ENCODE measurements around the gene SLF2. TPM values are rescaled to one million over a fixed set of nuclear protein-coding genes. Genes with fewer than 3 reads are reported as not detected.

SLF2 gene
- total and polyA plus RNA-seq, 9 of the 15 experiments (the other 6 are each of a cell fraction or from before 2014, with no cell fraction given), result 1.7 to 18.4 (median 7.8) TPM

DNA sequence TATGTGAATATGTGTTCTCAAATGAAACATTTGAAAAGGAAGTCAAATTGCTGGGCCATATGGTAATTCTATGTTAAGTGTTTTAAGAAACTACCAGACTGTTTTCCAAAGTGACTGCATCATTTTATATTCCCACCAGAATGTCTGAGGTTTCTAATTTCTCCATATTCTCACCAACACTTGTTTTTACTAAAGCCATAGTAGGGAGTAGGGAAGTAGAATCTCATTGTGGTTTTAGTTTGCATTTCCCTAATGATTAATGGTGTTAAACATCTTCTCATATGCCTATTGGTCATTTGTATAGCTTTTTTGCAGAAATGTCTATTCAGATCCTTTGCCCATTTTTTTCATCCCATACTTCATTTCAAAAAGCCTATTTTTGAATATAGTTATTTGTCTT lies 47.5 kb downstream of the SLF2 start:
- Histone ChIP-seq H4K20me1 (replicated peaks; ENCODE audit: control insufficient read depth, insufficient read depth, low read length) (no peaks in the 10 kb centered on the region), H3K27me3 (ENCODE audit: control insufficient read depth in 2 of 2, insufficient read depth in 2 of 2, low read length in 2 of 2) (no peaks in the 10 kb centered on the region), H3K27ac (ENCODE audit: extremely low read depth, low read depth, low read length) (no peak overlapping the region), H3K4me1 (replicated peaks in 1 of 2; ENCODE audit: control insufficient read depth in 2 of 2, insufficient read depth in 2 of 2, low read length in 2 of 2) (no peaks in the 10 kb centered on the region), H3K79me2 (ENCODE audit: control insufficient read depth, insufficient read depth, low read length) (no peaks in the 10 kb centered on the region), H3K9me3 (replicated peaks; ENCODE audit: control insufficient read depth, insufficient read depth, low read depth, low read length) (no peaks in the 10 kb centered on the region), H3K9me1 (ENCODE audit: control insufficient read depth, insufficient read depth, low read length) (no peaks in the 10 kb centered on the region), H3K4me3 (no peak overlapping the region), H3K36me3 (ENCODE audit: control insufficient read depth, insufficient read depth, low read length) (peaks cover 53% of the 10 kb centered on the region; the same call in 1 of the 3 replicates), H3K9ac (ENCODE audit: insufficient read depth in 1 of 2, low read depth in 2 of 2, low read length in 2 of 2) (no peak overlapping the region), H3K4me2 (ENCODE audit: insufficient read depth, low read length) (no peak overlapping the region), H2AFZ (ENCODE audit: low read depth, low read length) (no peak overlapping the region)
- POLR2A ChIA-PET, result no interaction called here
- FAIRE-seq (no peak), ATAC-seq (no peak), DNase-seq (ENCODE audit: extremely low read depth in 1 of 4, low spot score in 3 of 4) (no peak)
- in situ Hi-C loops (cut with MboI) (no loop called here), intact Hi-C loops (cut with micrococcal nuclease) (no loop called here)
- no TSS peak for BruUV-seq (replicated peaks)
- TF ChIP-seq, protein P1, sequence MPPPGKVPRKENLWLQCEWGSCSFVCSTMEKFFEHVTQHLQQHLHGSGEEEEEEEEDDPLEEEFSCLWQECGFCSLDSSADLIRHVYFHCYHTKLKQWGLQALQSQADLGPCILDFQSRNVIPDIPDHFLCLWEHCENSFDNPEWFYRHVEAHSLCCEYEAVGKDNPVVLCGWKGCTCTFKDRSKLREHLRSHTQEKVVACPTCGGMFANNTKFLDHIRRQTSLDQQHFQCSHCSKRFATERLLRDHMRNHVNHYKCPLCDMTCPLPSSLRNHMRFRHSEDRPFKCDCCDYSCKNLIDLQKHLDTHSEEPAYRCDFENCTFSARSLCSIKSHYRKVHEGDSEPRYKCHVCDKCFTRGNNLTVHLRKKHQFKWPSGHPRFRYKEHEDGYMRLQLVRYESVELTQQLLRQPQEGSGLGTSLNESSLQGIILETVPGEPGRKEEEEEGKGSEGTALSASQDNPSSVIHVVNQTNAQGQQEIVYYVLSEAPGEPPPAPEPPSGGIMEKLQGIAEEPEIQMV (tag; conservative IDR thresholded peaks at IDR 0.05; ENCODE audit: low read depth), result no peak
- no peak for TF ChIP-seq GTF2F1 (IDR thresholded peaks at IDR 0.05; ENCODE audit: low read depth, low read length)
- TF ChIP-seq, protein P2, sequence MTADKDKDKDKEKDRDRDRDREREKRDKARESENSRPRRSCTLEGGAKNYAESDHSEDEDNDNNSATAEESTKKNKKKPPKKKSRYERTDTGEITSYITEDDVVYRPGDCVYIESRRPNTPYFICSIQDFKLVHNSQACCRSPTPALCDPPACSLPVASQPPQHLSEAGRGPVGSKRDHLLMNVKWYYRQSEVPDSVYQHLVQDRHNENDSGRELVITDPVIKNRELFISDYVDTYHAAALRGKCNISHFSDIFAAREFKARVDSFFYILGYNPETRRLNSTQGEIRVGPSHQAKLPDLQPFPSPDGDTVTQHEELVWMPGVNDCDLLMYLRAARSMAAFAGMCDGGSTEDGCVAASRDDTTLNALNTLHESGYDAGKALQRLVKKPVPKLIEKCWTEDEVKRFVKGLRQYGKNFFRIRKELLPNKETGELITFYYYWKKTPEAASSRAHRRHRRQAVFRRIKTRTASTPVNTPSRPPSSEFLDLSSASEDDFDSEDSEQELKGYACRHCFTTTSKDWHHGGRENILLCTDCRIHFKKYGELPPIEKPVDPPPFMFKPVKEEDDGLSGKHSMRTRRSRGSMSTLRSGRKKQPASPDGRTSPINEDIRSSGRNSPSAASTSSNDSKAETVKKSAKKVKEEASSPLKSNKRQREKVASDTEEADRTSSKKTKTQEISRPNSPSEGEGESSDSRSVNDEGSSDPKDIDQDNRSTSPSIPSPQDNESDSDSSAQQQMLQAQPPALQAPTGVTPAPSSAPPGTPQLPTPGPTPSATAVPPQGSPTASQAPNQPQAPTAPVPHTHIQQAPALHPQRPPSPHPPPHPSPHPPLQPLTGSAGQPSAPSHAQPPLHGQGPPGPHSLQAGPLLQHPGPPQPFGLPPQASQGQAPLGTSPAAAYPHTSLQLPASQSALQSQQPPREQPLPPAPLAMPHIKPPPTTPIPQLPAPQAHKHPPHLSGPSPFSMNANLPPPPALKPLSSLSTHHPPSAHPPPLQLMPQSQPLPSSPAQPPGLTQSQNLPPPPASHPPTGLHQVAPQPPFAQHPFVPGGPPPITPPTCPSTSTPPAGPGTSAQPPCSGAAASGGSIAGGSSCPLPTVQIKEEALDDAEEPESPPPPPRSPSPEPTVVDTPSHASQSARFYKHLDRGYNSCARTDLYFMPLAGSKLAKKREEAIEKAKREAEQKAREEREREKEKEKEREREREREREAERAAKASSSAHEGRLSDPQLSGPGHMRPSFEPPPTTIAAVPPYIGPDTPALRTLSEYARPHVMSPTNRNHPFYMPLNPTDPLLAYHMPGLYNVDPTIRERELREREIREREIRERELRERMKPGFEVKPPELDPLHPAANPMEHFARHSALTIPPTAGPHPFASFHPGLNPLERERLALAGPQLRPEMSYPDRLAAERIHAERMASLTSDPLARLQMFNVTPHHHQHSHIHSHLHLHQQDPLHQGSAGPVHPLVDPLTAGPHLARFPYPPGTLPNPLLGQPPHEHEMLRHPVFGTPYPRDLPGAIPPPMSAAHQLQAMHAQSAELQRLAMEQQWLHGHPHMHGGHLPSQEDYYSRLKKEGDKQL (CRISPR knock-in tag; IDR thresholded peaks at IDR 0.05; ENCODE audit: borderline replicate concordance), result no peak
- no peak for TF ChIP-seq TAF7 (tag; IDR thresholded peaks at IDR 0.05)
- no peak for TF ChIP-seq RBM15 (IDR thresholded peaks at IDR 0.05; ENCODE audit: insufficient read depth, low read length)
- TF ChIP-seq, protein P3, sequence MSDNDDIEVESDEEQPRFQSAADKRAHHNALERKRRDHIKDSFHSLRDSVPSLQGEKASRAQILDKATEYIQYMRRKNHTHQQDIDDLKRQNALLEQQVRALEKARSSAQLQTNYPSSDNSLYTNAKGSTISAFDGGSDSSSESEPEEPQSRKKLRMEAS (CRISPR knock-in tag; IDR thresholded peaks at IDR 0.05), result no peak
- TF ChIP-seq BRD4 (IDR thresholded peaks at IDR 0.05), result no peak
- TF ChIP-seq FOXA1 (IDR thresholded peaks at IDR 0.05; ENCODE audit: borderline replicate concordance), result no peak
- TF ChIP-seq, protein P4, sequence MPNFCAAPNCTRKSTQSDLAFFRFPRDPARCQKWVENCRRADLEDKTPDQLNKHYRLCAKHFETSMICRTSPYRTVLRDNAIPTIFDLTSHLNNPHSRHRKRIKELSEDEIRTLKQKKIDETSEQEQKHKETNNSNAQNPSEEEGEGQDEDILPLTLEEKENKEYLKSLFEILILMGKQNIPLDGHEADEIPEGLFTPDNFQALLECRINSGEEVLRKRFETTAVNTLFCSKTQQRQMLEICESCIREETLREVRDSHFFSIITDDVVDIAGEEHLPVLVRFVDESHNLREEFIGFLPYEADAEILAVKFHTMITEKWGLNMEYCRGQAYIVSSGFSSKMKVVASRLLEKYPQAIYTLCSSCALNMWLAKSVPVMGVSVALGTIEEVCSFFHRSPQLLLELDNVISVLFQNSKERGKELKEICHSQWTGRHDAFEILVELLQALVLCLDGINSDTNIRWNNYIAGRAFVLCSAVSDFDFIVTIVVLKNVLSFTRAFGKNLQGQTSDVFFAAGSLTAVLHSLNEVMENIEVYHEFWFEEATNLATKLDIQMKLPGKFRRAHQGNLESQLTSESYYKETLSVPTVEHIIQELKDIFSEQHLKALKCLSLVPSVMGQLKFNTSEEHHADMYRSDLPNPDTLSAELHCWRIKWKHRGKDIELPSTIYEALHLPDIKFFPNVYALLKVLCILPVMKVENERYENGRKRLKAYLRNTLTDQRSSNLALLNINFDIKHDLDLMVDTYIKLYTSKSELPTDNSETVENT (CRISPR knock-in tag; IDR thresholded peaks at IDR 0.05), result no peak
- no peak for TF ChIP-seq DPF2 (IDR thresholded peaks at IDR 0.05)
- CTCF ChIA-PET (ENCODE audit: low intra/inter-chr PET ratio), result no interaction called here
